Stimulated activated CD4-positive, alpha-beta T cell treated with anti-CD3 and anti-CD28 coated beads, TNF-alpha, amount 100 ng/mL, for 24 hours (primary cell): ENCODE measurements around the gene LORICRIN.

Experiments used
- DNase-seq, 3 experiments: peaks; one replicate each; pipeline ENCODE4 v3.0.0-alpha.2; 2020; ENCODE audit warnings: low read depth in 3 of 3

The LORICRIN gene

GRCh38 chr1:153250166-153250565, 9.3 kb upstream of the LORICRIN start:
- no peak for DNase-seq

- no peak for DNase-seq
Observed at GRCh38 chr1:153251087-153251486, 8.4 kb upstream of the LORICRIN start.

- DNase-seq: no peak
Observed at GRCh38 chr1:153251562-153251961, 7.9 kb upstream of the LORICRIN start.

- no peak for DNase-seq
Observed at GRCh38 chr1:153251988-153252387, 7.5 kb upstream of the LORICRIN start.

- no peak for DNase-seq
Observed at GRCh38 chr1:153253076-153253475, 6.4 kb upstream of the LORICRIN start.

GRCh38 chr1:153253693-153254092, 5.8 kb upstream of the LORICRIN start:
- no peak for DNase-seq

GRCh38 chr1:153260585-153261280, 1.2 kb downstream of the LORICRIN start:
- peak in 1 of 3 experiments; percentile 5 for DNase-seq

GRCh38 chr1:153261281-153262069, 2.0 kb downstream of the LORICRIN start:
- peak in 1 of 3 experiments; percentile 9 for DNase-seq

- no peak for DNase-seq
Observed at GRCh38 chr1:153262070-153262366, 2.5 kb downstream of the LORICRIN start.

- DNase-seq: no peak
Observed at GRCh38 chr1:153262462-153263157, 3.1 kb downstream of the LORICRIN start.

- DNase-seq: no peak
Observed at GRCh38 chr1:153265457-153265856, 6.0 kb downstream of the LORICRIN start.

- no peak for DNase-seq
Observed at GRCh38 chr1:153271711-153272110, 12.2 kb downstream of the LORICRIN start.

- DNase-seq: no peak
Observed at GRCh38 chr1:153272186-153272585, 12.7 kb downstream of the LORICRIN start.

GRCh38 chr1:153277852-153278251, 18.4 kb downstream of the LORICRIN start:
- DNase-seq: peak in 2 of 3 experiments; percentile 22 to 46

- peak in 1 of 3 experiments; percentile 27 for DNase-seq
Observed at GRCh38 chr1:153288634-153289275, 29.3 kb downstream of the LORICRIN start.

GRCh38 chr1:153291514-153291913, 32.0 kb downstream of the LORICRIN start:
- no peak for DNase-seq

- no peak for DNase-seq
Observed at GRCh38 chr1:153292185-153292584, 32.7 kb downstream of the LORICRIN start.

- no peak for DNase-seq
Observed at GRCh38 chr1:153292740-153293479, 33.4 kb downstream of the LORICRIN start.

GRCh38 chr1:153293480-153293775, 33.9 kb downstream of the LORICRIN start:
- no peak for DNase-seq

- peak in 1 of 3 experiments; percentile 9 for DNase-seq
Observed at GRCh38 chr1:153293851-153294250, 34.4 kb downstream of the LORICRIN start.

- no peak for DNase-seq
Observed at GRCh38 chr1:153302308-153302707, 42.8 kb downstream of the LORICRIN start.

GRCh38 chr1:153305682-153306081, 46.2 kb downstream of the LORICRIN start:
- DNase-seq: no peak
